Activated T-cell treated with anti-CD3 and anti-CD28 coated beads for 48 hours (primary cell): ENCODE measurements around the gene GSX2.
"Not testable (repeated sequence)": the region's sequence is repeated elsewhere in the genome, so short reads cannot be mapped to it uniquely, and the experiment has no call there.

Source experiments
- DNase-seq: peaks from one replicate; pipeline ENCODE4 v3.0.0-alpha.2; 2020; ENCODE audit warnings: low read depth

GSX2 gene

DNA sequence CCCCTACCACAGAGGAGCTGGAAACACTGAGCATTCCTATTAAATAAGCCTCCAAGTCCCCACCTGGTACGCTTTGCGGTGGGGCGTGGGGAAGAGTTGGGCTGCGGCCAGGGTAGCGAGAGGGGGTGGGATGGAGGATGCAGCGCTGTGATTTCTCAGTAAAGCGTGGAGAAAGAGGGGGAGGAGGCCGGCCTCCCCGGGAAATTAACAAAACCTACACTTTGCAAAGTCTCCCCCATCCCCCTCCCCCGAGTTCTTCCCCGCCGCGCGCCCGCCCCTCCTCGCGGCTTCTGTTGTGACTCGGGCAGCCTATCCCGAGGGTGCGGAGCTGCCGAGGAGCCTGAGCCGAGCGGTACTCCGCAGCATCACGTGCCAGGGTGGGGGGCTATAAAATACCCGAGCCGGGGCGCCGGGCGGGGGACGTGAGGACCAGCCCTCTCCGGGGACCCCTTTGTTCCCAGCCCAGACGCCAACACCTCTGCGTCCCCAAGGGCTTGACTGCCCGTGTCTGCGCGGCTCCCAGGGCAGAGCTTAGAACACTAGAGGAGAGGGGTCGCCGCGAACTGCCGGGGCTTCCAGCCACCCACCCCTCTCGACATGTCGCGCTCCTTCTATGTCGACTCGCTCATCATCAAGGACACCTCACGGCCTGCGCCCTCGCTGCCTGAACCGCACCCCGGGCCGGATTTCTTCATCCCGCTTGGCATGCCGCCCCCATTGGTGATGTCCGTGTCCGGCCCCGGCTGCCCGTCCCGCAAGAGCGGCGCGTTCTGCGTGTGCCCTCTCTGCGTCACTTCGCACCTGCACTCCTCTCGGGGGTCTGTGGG is at the start of gene GSX2:
GSX2 (plus strand) TSS at position 416 of the 827 bp plus-strand sequence; CDS start at position 598, 182 bp downstream.
- DNase-seq = no peak

DNA sequence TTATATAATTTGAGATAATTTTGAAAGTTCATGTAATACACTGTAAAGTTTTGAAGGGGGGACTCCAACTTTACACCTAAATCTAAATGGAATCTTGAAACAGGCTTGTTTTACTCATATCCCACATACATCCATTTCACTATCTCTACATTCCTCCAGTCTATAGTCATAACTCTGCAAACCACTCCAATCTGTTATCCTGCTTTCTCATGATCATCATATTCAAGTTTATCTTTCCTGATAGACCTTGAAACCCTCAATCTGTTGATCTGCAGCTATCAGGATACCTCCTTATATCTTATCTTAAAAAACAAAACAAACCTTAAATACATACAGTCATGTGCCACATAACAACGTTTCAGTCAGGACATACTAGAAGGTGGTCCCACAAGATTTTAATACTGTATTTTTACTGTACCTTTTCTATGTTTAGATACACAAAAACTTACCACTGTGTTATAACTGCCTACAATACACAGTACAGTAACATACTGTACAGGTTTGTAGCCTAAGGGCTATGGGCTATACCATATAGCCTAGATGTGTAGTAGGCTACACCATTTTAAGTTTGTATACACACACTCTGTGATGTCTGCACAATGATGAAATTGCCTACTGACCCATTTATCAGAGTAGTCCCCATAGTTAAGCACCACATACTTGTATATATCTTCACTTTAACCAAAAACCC is 49.6 kb upstream of the GSX2 start:
- DNase-seq = no peak

DNA sequence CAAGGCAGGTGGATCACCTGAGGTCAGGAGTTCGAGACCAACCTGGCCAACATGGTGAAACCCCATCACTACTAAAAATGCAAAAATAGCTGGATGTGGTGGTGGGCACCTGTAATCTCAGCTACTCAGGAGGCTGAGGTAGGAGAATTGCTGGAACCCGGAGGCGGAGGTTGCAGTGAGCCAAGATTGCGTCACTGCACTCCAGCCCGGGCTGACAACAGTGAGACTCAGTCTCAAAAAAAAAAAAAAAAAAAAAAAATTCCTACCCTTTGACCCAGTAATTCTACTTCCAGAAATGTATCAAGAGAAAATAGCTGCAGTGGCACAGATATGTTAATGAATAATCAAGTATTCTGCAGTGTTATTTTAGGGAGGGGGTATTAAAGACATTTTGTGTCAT is 46.6 kb upstream of the GSX2 start:
- DNase-seq = not testable (repeated sequence)

DNA sequence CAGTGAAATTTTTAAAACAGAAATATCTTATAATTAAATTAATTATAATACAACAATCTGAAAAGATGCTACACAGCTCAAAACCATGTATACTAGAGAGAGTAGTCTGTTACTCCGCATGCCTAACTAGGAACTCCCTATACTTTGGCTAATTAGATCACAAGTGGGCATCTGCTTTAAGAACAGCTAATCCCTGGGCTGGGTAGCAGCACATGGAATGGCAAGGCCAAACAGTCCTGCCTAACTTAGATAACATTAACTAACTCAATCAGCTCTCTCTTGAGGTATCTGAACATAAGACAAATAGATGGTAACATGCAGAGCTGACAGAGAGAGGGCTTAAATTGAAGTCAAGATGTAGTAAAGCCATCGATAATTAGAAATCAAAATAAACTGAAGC is 45.5 kb upstream of the GSX2 start:
- DNase-seq = no peak

DNA sequence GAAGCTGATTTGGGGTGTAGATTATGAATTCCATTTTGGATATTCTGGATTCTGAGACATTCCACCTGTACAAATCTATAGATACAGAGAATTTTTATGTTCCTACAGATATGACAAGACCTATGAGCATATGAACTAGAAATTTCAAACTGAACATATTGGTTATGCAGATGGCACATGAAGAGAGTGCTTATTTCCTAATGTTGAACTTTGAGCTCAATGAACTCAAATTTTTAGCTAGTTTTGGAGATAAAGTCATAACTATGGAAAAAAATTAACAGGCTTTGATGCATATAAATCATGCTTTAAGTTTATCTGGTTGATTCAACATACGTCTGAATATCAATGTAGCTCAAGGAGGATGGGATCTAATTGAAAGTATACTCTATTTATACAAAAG is 44.5 kb upstream of the GSX2 start:
- DNase-seq = no peak

DNA sequence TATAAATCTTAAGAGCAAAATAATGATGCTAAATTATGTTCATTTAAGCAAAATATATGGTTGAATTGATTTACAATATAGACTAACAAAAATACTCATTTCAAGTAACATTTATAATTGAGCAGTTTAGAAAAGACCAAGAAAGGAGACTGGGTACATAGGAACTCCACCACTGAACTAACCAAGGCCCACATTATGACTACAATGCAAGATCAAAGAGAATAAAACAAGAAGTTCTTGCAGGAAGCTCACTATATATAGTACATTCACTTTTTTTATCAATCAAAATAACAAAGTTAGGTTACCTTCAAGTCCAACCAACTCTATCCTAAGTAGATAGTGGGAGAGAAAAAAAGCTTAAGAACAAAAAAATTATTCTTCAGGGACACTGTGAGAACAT is 43.6 kb upstream of the GSX2 start:
- DNase-seq = no peak

DNA sequence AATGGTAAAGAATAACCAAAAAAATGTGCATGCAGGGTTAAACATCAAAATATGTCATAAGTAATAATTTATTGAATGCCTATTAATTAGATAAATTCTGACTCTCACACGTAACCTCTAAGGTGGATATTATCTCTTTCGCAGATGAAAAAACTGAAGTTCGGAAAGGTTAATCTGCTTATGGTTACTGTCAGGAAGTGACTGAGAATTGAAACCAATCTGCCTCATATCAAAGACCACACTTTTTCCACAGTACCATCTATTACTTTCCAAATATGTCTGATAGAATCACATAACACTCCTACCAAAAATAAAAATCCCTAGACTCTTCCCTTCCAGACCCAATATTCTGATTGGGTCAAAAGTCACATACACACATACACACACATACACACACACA is 41.8 kb upstream of the GSX2 start:
- DNase-seq = no peak

DNA sequence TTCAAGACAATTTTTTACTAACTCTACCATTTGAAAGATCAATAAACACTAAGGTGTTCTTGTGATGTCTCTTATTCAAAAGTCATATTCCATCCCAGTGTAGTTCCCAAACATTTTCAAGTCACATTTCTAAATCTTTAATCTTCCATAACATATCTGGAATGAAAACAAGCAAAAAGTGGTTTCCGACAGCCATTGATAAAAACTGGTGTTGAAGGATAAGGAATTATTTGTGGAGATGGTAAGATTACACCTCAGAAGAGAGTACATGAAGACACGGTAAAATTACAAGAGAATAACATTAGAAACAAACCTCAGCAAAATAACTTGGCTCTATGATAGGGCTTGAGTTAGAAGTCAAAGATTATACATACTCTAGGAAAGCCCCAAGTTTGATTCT is 39.8 kb upstream of the GSX2 start:
- DNase-seq = no peak

DNA sequence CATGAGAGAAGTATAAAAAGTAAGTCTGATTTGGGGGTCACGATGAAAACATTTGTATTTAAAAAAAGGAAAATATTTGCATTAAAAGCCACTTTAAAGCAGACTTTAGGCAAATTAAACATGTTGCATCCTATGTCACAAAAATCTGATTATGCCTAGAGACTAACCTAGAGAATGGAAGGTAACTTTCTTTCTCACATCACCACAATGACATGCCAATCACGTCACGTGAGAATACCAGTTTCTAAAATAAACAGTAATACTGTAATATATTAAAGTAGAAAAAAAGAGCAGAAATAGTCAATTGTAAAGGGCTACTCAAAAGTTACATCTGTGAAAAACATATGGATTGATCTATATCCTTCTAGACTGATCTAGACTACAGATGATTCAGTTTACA is 38.9 kb upstream of the GSX2 start:
- DNase-seq = no peak

DNA sequence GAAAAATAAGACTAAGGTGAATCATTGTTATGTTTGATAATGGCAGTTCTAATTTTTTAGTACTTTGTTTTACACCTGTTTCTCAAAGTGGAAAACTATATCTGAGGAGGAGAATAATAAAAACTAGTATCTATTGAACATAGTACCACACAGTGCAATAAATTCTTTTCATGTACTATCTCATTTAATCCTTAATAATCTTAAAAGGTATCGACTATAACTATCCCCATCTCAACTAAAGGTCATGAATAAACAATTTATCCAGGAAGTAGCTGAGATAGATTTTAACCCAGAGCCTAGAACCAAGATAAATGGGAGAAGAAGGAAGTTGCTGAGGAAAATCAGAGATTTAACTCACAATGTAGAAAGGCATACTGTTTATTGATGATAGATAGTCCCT is 38.1 kb upstream of the GSX2 start:
- DNase-seq = no peak

DNA sequence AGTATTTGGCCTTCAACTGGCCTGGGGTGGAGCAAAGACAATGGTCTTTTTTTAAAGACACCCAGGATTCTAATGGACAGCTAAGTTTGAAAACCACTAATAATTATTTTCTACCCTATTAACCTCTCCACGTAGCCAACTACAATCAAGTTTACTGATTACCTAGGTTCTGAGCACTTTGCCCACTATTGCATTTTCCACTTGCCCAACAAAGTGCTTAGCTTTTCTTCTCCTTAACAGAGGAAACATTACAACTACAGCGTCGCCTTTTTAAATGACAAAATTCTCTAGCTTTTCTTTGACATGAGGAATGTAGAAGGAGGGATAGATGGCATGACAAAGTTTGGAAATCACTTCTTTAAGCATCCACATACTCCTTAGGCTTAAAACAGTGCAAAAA is 37.6 kb upstream of the GSX2 start:
- no peak for DNase-seq

DNA sequence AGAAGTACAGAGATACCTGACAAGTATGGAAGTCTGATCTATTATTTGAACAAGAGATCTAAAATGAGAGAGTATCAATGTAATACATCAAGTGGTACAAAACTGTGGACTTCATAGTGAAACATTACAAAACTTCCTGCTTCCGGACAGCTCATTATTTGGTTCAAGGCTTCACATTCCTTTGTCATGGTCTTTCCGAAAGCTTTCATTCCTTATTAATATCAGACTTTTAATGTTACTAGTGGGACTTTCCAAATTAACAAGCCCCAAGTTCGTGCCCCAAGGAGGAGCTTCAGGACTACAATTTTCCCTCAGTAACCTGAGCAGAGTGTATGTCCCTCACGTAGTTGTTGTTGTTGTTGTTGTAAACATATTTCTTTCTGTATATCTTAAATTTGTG is 36.7 kb upstream of the GSX2 start:
- DNase-seq = no peak

DNA sequence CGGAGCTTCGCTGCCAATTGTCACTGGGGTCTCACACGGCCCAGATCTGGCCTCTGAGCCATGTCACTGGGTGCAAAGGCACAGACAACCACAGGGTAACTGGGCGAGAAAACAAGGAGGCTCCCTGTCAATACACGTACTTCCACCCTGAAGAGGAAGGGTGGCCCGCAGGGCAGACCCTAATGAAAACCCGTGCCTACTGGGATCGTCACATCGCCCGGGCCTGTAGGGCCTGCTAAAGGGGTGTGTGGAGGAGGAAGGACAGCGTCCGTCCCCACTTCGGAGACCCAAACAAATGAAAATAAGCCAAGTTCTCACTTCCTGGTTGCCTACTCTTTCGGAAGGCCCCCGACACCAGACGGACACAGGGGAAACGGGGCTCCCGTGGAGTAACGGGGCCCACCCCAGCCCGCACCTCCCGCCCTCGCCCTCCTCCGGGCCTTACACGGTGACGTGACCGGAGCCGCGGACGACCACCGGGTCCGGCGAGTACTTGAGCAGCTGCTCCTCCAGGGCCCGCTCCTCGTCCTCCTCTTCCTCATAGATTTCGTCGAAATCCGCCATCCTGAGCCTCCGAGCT is 36.1 kb upstream of the GSX2 start:
- DNase-seq = peak; percentile 11

DNA sequence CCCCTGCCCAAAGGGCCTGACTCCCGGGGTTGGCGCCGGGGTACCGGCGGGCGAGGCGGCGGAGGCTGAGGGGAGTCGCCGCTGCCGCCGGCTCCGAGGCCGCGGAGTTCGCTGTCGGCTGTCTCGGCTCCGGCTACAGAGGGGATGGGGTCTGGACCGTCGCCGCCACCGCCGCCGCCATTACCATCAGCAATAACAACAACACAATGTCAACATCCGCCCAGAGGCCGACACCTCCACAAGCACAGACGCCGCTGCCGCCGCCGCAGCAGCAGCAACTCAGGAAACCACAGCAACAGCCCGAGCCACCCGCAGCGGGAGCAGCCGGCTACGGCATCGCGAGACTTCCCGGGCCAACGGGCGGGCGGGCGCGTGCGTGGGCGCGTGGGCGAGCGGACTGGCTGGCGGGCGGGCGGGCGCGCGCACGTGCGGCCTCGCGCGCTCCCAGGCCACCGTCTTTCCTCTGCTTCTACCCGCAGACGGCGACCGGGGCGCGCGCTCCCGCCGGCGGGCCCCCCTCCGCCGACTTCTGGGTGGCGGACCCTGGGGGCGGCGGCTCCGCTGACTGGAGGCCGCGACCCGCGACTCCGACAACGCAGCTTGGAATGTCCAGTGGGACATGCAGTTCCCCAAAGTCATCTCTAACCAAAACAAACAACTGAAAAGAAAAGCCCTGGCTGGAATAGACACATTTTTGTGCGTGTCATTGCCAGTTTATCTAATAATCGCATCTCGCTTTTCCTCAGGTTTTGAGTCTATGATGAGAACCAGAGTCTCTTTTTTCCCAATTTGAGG is 35.4 kb upstream of the GSX2 start, which contains the start of gene CHIC2:
CHIC2 (minus strand) TSS at position 289 of the 795 bp plus-strand sequence. CDS start 305 bp downstream, outside the sequence.
- DNase-seq = peak; percentile 96

DNA sequence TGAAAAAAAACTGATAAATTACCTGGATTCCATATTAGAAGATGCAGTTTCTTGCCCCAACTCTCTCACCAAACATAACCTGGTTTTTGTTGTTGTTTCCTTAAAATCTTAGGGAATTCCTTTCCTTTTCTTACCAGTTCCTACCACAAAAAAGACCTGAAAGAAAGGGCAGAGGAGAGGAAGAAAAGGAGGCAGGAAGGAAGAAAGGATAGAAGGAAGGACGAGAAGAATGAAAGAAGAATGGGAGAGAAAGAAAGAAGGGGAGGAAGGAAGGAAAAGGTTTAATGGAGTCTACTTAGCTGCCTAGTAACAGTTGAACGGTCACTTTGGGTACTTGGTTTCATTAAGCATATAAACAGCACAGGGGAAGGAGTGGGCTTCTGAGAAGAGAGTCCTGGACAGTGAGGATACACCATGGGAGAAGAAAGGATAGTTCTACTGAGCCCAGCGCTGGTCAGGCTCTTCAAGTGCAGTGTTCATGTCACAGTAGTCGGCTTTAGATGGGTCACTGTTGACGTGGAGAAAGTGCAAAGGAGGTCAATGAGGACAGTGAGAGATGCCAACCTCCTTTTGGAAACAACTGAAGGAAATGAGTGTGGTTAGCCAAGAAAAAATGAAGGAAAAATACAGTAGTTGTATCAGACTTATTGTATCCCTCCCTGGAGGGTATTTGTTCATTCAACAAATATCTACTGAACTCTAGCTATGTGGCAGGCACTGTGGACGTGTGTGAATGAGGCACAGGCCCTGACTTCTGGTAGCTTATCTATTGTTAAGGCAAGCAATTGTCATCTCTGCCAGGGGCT is 34.5 kb upstream of the GSX2 start:
- DNase-seq = no peak

DNA sequence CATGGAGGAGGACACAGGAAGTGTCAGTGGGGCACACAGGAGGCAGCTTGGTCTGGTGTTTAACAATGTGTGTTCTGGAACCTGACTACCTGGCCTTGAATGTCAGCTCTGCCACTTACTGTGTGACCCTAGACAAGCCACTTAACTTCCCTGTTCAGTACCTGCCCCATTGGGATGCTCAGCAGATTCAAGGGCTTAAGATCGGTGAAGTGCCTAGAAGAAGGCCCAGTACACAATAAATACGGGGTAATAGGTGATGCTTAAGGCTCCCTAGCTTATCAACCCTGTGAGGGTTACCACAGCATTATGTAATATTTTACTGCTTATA is 33.9 kb upstream of the GSX2 start:
- DNase-seq = no peak

DNA sequence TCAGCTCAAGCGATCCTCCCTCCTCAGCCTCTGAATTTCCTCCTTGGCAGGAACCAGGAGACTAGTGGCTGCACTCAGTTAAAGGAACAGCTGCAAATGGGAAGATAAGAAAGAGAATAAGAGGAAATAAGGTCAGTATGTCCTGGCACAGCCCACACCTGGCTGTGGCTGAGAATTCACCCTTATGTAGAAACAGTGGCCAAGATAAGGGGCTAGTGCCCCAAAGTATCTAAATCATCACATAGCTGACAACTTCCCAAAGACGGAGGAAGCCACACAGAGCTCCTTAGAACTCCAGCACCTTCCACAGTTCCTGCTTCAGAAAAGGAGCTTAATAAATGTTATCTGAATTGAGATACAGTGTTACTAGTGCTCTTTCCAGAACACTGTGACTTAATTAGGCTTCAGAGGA is 33.2 kb upstream of the GSX2 start:
- no peak for DNase-seq

DNA sequence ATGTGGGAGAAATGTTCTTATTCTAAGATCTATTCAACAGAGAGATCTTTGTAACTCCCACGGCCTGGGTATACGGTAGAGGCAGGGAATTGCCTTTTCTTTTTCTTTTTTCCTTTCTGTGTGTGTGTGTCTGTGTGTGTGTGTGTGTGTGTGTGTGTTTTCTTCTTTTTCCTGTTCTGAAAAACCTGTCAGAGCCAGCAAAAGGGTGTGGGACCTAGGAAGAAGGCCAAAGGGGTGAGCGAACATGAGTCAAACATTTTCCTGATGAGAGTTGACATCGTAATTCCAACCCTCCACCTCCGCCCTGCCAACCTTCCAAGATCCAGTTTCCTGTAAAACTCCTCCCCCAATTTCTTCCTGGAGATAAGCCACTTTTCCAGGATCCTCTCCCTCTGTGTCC is 32.8 kb upstream of the GSX2 start:
- DNase-seq = no peak

DNA sequence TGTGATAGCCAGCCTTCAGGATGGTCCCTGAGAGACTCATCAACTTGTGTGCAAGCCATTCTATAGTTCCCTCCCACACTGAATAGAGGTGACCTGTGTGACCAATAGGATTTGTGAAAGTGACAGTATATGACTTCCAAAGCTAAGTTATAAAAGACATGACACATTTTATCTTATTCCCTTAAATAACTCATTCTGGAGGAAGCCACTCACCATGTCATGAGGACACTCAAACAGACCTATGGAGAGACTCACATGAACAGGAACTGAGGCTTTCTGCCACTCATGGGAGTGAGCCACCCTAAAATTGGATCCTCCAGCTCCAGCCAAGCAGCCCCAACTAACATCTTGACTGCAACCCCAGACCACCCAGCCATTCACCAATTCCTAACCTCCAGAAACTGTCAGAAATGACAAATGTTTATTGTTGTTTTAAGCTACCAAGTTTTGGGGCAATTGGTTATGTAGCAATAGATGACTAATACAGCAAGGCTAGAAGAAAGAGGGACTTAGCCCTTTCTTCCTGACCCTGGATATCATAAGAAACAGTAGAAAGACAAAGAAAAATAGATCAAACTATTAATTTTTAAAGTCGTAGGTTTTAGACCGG is 26.6 kb upstream of the GSX2 start:
- no peak for DNase-seq

DNA sequence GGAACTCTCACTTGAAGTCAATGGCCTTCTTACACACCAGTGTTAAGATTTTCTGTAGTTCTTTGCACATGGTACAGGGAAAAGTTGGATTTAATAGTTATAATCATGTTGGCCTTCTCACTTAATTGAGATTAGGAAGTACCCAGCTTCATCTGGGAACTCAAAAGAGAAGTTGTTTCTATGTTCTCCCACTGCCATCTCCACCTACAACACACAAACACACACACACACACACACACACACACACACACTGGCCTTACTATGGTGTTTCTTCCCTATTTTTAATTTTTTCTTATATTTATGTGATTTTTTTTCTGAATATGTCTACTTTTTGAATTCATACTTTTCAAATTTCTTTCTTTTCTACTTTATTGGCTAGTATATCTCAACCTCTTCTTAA is 25.6 kb upstream of the GSX2 start:
- DNase-seq = no peak

DNA sequence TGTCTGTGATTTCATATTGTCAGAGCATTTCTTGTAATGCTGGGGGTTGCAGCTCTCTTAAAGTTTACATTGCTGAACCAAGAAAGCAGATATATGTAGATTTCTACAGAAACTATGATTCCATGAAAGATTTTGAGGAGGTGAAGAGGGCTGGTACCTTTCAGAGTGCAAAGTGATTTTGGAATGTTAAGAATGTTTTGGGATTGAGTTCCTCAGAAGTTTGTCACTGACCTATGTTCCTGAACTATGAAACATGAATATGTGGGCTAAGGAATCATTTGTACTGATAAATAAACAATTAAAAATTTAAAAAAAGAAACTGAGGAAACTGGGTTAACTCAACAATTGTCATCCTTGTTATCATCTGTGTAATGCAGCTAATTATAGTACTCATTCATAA is 23.3 kb upstream of the GSX2 start:
- DNase-seq = no peak
